SK-N-SH treated with all-trans-retinoic acid at 6 μM for 48 hours (cell line): ENCODE data around the gene UBXN11.
A peak's percentile ranks its signal among the peaks of the same experiment; 100 is the strongest.

Experiments used
- ATAC-seq: fragments of 200-7000 bp; cut with Tn5 transposase; 3 replicates; pipeline ENCODE4 v1.9.1; 2020; ENCODE audit warnings: mild to moderate bottlenecking, moderate library complexity
- ARNTL ChIP-seq: fragments of 450-650 bp; formaldehyde crosslinking; IDR thresholded peaks from 2 replicates; pipeline ENCODE4 v1.5.0; 2020; ENCODE audit warnings: low read depth, mild to moderate bottlenecking, moderate library complexity, borderline replicate concordance
- BACH2 ChIP-seq: fragments of 250-450 bp; sonication (Bioruptor Pico); IDR thresholded peaks from 2 replicates; pipeline ENCODE4 v1.9.0; 2021; ENCODE audit warnings: mild to moderate bottlenecking, borderline replicate concordance
- CREB5 ChIP-seq: fragments of 250-450 bp; sonication (Bioruptor Pico); IDR thresholded peaks from 2 replicates; pipeline ENCODE4 v1.5.1; 2020; ENCODE audit warnings: low read depth, mild to moderate bottlenecking, moderate library complexity
- CSDC2 ChIP-seq: fragments of 250-450 bp; sonication (Bioruptor Pico); IDR thresholded peaks from 2 replicates; pipeline ENCODE4 v1.5.0; 2020; ENCODE audit warnings: mild to moderate bottlenecking, moderate library complexity
- ESRRG ChIP-seq: fragments of 250-450 bp; sonication (Bioruptor Pico); IDR thresholded peaks from 2 replicates; pipeline ENCODE4 v1.6.1; 2021; ENCODE audit warnings: mild to moderate bottlenecking
- GLIS3 ChIP-seq: fragments of 250-450 bp; sonication (Bioruptor Pico); IDR thresholded peaks from 2 replicates; pipeline ENCODE4 v1.5.0; 2020; ENCODE audit warnings: mild to moderate bottlenecking, moderate library complexity
- ISL1 ChIP-seq: fragments of 250-450 bp; sonication (Bioruptor Pico); IDR thresholded peaks from 2 replicates; pipeline ENCODE4 v2.1.2; 2022; ENCODE audit warnings: mild to moderate bottlenecking, moderate library complexity
- OSR1 ChIP-seq: fragments of 250-450 bp; sonication (Bioruptor Pico); IDR thresholded peaks from 2 replicates; pipeline ENCODE4 v1.8.0; 2022; ENCODE audit warnings: moderate library complexity, mild to moderate bottlenecking, inconsistent platforms
- PPARA ChIP-seq: fragments of 250-450 bp; sonication (Bioruptor Pico); IDR thresholded peaks from 2 replicates; pipeline ENCODE4 v1.5.0; 2020; ENCODE audit warnings: mild to moderate bottlenecking, borderline replicate concordance
- RARB ChIP-seq: fragments of 250-450 bp; sonication (Bioruptor Pico); IDR thresholded peaks from 2 replicates; pipeline ENCODE4 v1.8.0; 2021; ENCODE audit warnings: mild to moderate bottlenecking, moderate library complexity
- SNAI2 ChIP-seq: fragments of 250-450 bp; sonication (Bioruptor Pico); IDR thresholded peaks from 2 replicates; pipeline ENCODE4 v1.5.0; 2020; ENCODE audit warnings: mild to moderate bottlenecking, moderate library complexity
- TCF4 ChIP-seq: fragments of 250-450 bp; sonication (Bioruptor Pico); IDR thresholded peaks from 2 replicates; pipeline ENCODE4 v1.8.0; 2021; ENCODE audit warnings: mild to moderate bottlenecking, moderate library complexity, borderline replicate concordance
- TOX ChIP-seq: fragments of 250-450 bp; sonication (Bioruptor Pico); IDR thresholded peaks from 2 replicates; pipeline ENCODE4 v1.8.0; 2021; ENCODE audit warnings: mild to moderate bottlenecking, moderate library complexity, borderline replicate concordance
- TSHZ2 ChIP-seq: fragments of 250-450 bp; sonication (Bioruptor Pico); IDR thresholded peaks from 2 replicates; pipeline ENCODE4 v1.5.0; 2020; ENCODE audit warnings: mild to moderate bottlenecking, moderate library complexity
- ZC3H10 ChIP-seq: fragments of 250-450 bp; sonication (Bioruptor Pico); IDR thresholded peaks from 2 replicates; pipeline ENCODE4 v1.5.1; 2021; ENCODE audit warnings: mild to moderate bottlenecking, moderate library complexity
- ZFP3 ChIP-seq: fragments of 250-450 bp; sonication (Bioruptor Pico); IDR thresholded peaks from 2 replicates; pipeline ENCODE4 v1.5.0; 2020; ENCODE audit warnings: mild to moderate bottlenecking, moderate library complexity
- ZFP30 ChIP-seq: fragments of 450-650 bp; formaldehyde crosslinking; IDR thresholded peaks from 2 replicates; pipeline ENCODE4 v1.5.0; 2022; ENCODE audit warnings: mild to moderate bottlenecking, moderate library complexity
- ZNF565 ChIP-seq: fragments of 450-650 bp; formaldehyde crosslinking; conservative IDR thresholded peaks from 2 replicates; pipeline ENCODE4 v1.5.0; 2020; ENCODE audit warnings: low read depth, mild to moderate bottlenecking, moderate library complexity
- ZNF70 ChIP-seq: fragments of 450-650 bp; formaldehyde crosslinking; IDR thresholded peaks from 2 replicates; pipeline ENCODE4 v1.5.0; 2020; ENCODE audit warnings: mild to moderate bottlenecking, moderate library complexity
- ZNF8 ChIP-seq: fragments of 450-650 bp; formaldehyde crosslinking; IDR thresholded peaks from 2 replicates; pipeline ENCODE4 v1.5.0; 2020; ENCODE audit warnings: mild to moderate bottlenecking, moderate library complexity
- TF ChIP-seq, protein P1 (sequence below): fragments of 250-450 bp; sonication (Bioruptor Pico); IDR thresholded peaks from 2 replicates; pipeline ENCODE4 v1.5.1; 2021; ENCODE audit warnings: mild to moderate bottlenecking, moderate library complexity
- TF ChIP-seq, protein P2 (sequence below): fragments of 250-450 bp; sonication (Bioruptor Pico); IDR thresholded peaks from 2 replicates; pipeline ENCODE4 v1.8.0; 2020; ENCODE audit warnings: mild to moderate bottlenecking, moderate library complexity, borderline replicate concordance

UBXN11 gene

GRCh38 chr1:26337625-26338024, 31.2 kb upstream of the UBXN11 start:
- ATAC-seq = no peak
- TF ChIP-seq SNAI2 (CRISPR knock-in tag) (no peak), ESRRG (CRISPR knock-in tag) (no peak), ISL1 (CRISPR knock-in tag) (no peak), PPARA (no peak), CREB5 (CRISPR knock-in tag) (no peak), ZC3H10 (CRISPR knock-in tag) (no peak), ZNF8 (CRISPR knock-in tag) (no peak), ARNTL (CRISPR knock-in tag) (no peak), ZFP3 (CRISPR knock-in tag) (no peak), ZNF70 (CRISPR knock-in tag) (no peak), RARB (no peak), TSHZ2 (no peak), OSR1 (CRISPR knock-in tag) (no peak), CSDC2 (no peak), GLIS3 (CRISPR knock-in tag) (no peak), ZFP30 (CRISPR knock-in tag) (no peak), TOX (CRISPR knock-in tag) (no peak)
- TF ChIP-seq, protein P1, sequence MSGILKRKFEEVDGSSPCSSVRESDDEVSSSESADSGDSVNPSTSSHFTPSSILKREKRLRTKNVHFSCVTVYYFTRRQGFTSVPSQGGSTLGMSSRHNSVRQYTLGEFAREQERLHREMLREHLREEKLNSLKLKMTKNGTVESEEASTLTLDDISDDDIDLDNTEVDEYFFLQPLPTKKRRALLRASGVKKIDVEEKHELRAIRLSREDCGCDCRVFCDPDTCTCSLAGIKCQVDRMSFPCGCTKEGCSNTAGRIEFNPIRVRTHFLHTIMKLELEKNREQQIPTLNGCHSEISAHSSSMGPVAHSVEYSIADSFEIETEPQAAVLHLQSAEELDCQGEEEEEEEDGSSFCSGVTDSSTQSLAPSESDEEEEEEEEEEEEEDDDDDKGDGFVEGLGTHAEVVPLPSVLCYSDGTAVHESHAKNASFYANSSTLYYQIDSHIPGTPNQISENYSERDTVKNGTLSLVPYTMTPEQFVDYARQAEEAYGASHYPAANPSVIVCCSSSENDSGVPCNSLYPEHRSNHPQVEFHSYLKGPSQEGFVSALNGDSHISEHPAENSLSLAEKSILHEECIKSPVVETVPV (CRISPR knock-in tag) = no peak
- TF ChIP-seq, all 23 proteins: peak for 0

GRCh38 chr1:26337206-26337535, 30.7 kb upstream of the UBXN11 start:
- no peak for ATAC-seq
- TF ChIP-seq CSDC2 = no peak
- no peak for TF ChIP-seq GLIS3 (CRISPR knock-in tag)
- TF ChIP-seq OSR1 (CRISPR knock-in tag) = no peak
- TF ChIP-seq ISL1 (CRISPR knock-in tag) = no peak
- no peak for TF ChIP-seq ESRRG (CRISPR knock-in tag)
- TF ChIP-seq, protein P1 (CRISPR knock-in tag) = no peak
- no peak for TF ChIP-seq TCF4 (CRISPR knock-in tag)
- no peak for TF ChIP-seq ZNF565 (CRISPR knock-in tag)
- TF ChIP-seq PPARA = no peak
- no peak for TF ChIP-seq ZNF8 (CRISPR knock-in tag)
- no peak for TF ChIP-seq ZC3H10 (CRISPR knock-in tag)
- TF ChIP-seq ZNF70 (CRISPR knock-in tag) = no peak
- no peak for TF ChIP-seq ZFP30 (CRISPR knock-in tag)
- TF ChIP-seq BACH2 = no peak

- peak; percentile 62 for ATAC-seq
- TF ChIP-seq ZNF565 (CRISPR knock-in tag) = no peak
- no peak for TF ChIP-seq BACH2
- TF ChIP-seq, protein P2, sequence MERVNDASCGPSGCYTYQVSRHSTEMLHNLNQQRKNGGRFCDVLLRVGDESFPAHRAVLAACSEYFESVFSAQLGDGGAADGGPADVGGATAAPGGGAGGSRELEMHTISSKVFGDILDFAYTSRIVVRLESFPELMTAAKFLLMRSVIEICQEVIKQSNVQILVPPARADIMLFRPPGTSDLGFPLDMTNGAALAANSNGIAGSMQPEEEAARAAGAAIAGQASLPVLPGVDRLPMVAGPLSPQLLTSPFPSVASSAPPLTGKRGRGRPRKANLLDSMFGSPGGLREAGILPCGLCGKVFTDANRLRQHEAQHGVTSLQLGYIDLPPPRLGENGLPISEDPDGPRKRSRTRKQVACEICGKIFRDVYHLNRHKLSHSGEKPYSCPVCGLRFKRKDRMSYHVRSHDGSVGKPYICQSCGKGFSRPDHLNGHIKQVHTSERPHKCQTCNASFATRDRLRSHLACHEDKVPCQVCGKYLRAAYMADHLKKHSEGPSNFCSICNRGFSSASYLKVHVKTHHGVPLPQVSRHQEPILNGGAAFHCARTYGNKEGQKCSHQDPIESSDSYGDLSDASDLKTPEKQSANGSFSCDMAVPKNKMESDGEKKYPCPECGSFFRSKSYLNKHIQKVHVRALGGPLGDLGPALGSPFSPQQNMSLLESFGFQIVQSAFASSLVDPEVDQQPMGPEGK (CRISPR knock-in tag) = no peak
- no peak for TF ChIP-seq TSHZ2
- TF ChIP-seq CREB5 (CRISPR knock-in tag) = no peak
- no peak for TF ChIP-seq ESRRG (CRISPR knock-in tag)
- TF ChIP-seq RARB = no peak
- no peak for TF ChIP-seq ZNF8 (CRISPR knock-in tag)
- TF ChIP-seq OSR1 (CRISPR knock-in tag) = no peak
- TF ChIP-seq ZFP30 (CRISPR knock-in tag) = no peak
- no peak for TF ChIP-seq GLIS3 (CRISPR knock-in tag)
These were observed 30.2 kb upstream of the UBXN11 start for GRCh38 chr1:26336477-26337205.
